Activated T-cell treated with anti-CD3 and anti-CD28 coated beads for 4 hours (primary cell): ENCODE measurements around the gene ZNF687.

Source experiments
- DNase-seq: peaks from one replicate; pipeline ENCODE4 v3.0.0-alpha.2; 2020

The ZNF687 gene

DNA sequence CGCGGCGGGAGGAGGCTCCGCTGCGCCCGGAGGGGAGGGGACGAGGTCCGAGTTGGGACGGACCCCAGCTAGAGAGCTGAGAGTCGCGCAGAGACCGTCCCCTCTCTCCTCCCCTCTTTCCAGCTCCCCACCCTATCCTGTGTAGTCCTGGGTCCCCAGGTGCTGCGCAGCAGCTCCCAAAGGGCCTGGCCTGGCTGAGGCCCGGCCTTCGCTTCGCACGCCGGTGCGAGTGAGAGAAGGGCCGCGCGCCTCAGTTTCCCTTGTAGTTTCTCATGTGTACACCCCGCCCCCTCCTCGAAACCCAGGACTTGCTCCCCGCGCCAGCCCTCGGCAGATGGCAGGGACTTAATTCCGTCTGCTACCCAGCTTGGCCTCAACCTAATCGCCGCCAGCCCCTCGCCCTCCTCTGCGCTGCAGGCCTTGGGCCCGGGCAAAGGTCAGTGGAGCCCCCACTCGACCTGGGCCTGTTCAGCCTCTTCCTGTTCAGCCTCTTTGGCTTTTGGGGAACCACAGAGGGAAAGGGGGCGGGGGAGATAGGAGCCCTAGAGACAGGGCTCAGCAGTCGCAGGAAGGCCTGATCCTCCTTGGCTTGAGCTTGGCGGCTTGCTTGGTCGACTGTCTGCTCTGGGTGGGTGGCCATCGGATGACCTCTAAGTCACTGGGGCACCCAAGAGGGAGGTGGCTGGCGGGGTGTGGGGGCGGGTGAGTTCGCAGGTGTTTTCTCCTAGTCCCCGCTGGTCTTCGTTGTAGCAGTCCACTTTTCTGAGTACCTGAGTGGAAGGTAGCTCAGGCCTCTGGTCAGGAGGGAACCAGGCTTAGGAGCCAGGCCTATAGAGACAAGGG lies 1.0 kb downstream of the ZNF687 start:
- no peak for DNase-seq

DNA sequence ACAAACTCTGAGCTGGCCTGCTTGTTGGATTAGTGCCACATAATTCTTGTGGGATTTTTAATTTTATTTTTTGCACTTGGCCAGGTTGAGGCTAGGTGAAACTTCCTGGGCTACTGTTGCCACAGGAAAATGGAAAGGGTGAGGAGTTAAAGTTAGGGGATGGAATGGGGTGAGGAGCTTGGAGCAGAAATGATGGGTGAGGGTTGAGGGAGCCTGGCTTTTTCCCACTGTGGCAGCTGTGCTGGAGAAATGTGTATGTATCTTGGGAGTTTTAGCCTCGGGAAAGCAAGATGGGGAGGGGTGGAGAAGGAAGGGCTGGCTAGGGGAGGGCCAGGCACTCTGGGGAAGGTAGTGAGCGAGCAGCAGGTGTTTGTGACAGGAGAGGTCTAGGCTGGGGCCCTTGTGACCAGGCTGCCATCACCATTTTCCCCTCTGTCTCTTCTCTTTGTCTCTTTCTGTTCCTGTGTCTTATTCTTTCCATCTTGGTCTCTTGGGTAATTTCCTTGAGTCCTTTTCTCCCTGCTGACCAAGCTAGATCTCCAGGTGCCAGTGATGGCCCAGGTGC lies 2.0 kb downstream of the ZNF687 start:
- DNase-seq, result no peak

DNA sequence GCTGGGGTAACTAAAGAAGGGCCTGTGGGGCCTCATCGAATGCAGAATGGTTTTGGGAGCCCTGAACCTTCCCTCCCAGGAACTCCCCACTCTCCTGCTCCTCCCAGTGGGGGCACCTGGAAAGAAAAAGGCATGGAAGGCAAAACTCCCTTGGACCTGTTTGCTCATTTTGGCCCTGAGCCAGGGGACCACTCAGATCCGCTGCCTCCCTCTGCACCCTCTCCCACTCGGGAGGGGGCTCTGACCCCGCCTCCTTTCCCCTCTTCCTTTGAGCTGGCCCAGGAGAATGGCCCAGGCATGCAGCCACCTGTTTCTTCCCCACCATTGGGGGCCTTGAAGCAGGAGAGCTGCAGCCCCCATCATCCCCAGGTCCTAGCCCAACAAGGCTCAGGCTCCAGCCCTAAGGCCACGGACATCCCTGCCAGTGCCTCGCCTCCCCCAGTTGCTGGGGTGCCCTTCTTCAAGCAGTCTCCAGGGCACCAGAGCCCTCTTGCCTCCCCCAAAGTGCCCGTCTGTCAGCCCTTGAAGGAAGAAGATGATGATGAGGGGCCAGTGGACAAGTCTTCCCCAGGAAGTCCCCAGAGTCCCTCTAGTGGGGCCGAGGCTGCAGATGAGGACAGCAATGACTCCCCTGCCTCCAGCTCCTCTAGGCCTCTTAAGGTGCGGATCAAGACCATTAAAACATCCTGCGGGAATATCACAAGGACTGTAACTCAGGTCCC lies 4.7 kb downstream of the ZNF687 start:
- no peak for DNase-seq

DNA sequence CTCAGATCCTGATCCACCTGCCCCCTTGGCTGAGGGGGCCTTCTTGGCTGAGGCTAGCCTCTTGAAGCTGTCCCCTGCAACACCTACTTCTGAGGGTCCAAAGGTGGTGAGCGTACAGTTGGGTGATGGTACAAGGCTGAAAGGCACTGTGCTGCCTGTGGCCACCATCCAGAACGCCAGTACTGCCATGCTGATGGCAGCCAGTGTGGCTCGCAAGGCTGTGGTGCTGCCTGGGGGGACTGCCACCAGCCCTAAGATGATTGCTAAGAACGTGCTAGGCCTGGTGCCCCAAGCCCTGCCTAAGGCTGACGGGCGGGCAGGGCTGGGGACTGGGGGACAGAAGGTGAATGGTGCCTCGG lies 5.2 kb downstream of the ZNF687 start:
- DNase-seq, result no peak

DNA sequence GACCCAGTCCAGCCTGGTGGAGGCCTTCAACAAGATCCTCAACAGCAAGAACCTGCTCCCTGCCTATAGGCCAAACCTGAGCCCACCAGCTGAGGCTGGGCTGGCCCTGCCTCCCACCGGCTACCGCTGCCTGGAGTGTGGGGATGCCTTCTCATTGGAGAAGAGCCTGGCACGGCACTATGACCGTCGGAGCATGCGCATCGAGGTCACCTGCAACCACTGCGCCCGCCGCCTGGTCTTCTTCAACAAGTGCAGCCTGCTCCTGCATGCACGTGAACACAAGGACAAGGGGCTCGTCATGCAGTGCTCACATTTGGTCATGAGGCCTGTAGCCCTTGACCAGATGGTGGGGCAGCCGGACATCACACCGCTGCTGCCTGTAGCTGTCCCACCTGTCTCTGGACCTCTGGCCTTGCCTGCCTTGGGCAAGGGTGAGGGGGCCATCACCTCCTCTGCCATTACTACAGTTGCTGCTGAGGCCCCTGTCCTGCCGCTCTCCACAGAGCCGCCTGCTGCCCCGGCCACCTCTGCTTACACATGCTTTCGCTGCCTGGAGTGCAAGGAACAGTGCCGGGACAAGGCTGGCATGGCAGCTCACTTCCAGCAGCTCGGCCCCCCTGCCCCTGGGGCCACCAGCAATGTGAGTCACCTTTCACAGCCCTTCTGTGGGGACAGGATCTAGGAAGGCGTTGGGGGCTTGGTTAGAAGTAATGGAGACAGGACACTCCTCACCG lies 5.8 kb downstream of the ZNF687 start:
- DNase-seq, result no peak

DNA sequence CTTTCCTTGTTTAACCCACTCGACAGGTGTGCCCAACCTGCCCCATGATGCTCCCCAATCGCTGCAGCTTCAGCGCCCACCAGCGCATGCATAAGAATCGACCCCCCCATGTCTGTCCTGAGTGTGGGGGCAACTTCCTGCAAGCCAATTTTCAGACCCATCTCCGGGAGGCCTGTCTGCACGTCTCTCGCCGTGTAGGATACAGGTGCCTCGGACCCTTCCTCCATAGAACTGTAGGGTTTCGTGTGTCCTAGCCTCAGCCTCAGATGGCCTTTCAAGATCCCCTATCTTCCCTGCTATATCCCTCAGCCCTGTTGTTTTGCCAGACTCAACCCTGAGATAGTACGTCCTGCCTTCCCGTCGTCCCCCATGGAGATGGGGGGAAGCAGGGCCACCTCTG lies 6.4 kb downstream of the ZNF687 start:
- no peak for DNase-seq

DNA sequence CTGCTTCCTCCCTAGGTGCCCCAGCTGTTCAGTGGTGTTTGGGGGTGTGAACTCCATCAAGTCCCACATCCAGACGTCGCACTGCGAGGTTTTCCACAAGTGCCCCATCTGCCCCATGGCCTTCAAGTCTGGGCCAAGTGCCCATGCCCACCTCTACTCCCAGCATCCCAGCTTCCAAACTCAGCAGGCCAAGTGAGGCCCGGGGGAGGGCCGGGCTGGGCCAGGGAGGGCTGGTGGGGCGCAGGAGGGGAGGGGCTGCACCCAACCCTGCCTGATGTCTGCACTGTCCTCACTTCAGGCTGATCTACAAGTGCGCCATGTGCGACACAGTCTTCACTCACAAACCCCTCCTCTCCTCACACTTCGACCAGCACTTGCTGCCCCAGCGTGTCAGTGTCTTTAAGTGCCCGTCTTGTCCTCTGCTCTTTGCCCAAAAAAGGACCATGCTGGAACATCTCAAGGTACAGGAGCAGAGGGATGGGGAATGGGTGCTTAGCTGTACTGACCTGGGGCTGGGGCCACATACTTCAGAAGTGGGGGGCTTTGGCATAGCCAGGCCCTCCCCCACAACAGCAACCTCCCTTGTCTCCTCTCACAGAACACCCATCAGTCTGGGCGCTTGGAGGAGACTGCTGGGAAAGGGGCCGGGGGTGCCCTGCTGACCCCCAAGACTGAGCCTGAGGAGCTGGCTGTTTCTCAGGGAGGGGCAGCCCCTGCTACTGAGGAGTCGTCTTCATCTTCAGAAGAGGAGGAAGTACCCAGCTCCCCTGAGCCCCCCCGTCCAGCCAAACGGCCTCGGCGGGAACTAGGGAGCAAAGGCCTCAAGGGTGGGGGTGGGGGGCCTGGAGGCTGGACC lies 7.2 kb downstream of the ZNF687 start:
- no peak for DNase-seq

DNA sequence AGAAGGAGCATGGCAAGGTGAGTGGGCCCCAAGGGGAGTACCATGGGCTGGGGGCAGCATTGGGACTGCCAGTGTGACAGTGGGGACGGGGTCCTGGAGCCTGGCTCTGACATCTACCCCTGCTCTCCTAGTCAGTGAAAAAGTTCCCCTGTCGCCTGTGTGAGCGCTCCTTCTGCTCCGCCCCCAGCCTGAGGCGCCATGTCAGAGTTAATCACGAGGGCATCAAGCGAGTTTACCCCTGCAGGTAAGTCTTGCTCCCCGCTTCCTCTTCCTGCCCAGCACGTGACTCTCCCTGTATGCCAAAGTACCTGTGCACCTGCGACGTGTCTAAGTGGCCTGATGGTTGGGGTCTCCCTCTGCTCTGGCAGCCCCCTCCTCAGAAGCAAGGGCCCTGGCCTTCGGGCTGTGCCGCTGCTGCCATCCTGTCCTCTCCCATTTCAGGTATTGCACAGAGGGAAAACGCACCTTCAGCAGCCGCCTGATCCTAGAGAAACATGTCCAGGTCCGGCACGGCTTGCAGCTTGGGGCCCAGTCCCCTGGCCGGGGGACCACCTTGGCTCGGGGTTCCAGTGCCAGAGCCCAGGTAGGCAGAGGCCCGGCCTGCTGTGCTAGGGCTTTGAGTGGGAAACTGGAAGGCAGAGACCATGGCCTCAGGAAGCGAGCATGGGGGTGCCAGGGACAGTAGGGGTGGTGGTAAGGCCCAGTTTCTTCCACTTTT lies 8.1 kb downstream of the ZNF687 start:
- DNase-seq, result no peak

DNA sequence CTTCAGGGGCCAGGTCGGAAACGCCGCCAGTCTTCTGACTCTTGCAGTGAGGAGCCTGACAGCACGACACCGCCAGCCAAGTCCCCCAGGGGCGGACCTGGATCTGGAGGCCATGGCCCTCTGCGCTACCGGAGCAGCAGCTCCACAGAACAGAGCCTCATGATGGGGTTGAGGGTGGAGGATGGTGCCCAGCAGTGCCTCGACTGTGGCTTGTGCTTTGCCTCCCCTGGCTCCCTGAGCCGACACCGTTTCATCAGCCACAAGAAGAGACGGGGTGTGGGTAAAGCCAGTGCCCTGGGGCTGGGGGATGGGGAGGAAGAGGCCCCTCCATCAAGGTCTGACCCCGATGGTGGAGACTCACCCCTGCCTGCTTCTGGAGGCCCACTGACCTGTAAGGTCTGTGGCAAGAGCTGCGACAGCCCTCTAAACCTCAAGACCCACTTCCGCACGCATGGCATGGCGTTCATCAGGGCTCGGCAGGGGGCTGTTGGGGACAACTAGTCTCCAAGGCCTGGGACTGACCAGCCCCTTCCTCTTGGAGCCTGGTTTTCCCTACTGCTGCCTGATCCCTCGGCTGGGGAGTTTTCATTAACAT lies 8.7 kb downstream of the ZNF687 start:
- no peak for DNase-seq

DNA sequence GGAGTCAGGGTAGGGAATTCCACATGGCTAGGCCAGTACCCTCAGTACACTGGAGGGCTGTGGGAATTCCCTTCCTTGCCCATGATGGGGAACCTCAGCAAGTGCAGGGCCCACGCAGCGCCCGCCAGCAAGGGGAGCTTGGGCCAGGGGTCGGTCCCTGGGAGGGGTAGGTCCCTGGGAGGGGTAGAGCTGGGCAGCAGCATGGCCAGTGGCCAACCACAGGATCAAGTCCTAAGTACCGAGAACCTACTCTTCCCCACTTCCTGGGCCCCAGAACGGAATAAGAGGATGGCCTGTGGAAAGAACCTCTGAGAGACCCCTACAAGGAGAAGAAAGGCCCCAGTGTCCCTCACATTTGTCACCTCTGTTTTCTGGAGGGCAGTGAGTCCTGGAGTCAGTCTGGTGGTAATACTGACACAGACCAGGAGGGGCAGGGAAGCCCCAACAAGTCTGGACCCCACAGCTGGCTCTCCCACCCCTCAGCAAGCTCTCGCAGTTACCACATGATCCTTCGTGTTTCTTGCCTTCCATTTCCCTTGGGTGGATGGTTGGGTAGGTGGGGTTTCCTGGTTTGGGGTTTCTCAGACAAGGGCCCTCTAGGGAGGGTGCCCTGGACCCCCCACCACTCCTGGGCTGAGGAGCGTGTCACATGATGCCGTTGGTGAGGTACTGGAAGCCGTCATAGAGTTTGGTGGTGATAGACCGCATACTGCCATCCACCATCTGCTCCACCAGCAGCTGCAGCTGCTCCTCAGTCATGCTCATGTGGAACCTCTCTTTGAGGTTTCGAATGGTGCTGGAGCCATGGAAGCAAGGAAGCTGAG lies 10.3 kb downstream of the ZNF687 start:
- DNase-seq, result no peak

DNA sequence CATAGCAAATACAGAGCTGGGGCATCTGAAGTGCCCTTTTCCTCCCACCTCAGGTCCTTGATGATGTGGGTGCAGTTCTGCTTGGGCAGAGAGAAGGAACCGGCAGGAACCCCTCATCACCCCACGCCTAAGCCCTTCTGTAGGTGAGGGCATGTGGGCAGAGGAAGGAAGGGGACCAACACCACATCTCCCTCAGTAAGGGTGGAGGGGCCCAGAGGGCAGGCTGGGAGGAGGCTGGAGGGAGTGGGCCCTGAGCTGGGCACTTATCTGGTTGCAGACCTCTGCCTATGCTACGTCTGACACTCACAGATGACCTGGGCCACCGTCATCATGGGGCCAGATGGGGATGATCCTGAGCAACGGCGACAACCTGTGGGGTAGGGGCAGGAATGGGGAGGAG lies 11.0 kb downstream of the ZNF687 start:
- no peak for DNase-seq

DNA sequence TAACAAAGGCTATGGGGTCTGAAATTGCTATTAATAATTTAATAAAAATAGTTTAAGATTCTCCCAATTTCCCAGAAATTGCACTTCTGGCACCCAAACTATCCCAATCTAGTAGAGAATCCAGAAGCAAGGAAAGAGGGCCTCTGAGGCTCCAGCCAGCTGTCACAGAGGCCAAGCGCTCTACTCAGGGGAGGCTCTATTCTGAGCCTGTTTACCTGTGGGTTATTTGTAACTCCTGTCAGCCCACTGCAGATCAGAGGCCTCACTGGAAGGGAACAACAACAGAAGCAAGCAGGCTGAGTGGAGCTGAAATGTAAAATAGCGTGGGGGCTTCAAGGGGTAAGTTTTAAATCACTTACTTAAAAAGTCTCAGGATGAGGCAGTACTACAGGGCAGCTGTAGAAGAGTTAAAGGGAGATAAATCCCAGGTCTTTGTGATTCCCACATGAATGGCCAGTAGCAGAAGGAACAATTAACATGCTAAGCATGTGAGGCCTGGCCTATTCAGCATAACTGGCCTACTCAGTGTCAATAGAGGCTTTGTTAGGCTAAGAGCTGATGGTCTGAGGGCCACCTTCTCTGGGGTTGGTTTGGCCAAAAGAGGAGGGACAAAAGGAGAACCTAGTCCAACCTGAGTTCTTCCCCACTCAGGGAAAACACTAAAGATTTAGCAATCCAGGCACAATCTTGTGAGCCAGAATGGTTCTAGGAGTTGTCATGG lies 12.8 kb downstream of the ZNF687 start:
- no peak for DNase-seq

DNA sequence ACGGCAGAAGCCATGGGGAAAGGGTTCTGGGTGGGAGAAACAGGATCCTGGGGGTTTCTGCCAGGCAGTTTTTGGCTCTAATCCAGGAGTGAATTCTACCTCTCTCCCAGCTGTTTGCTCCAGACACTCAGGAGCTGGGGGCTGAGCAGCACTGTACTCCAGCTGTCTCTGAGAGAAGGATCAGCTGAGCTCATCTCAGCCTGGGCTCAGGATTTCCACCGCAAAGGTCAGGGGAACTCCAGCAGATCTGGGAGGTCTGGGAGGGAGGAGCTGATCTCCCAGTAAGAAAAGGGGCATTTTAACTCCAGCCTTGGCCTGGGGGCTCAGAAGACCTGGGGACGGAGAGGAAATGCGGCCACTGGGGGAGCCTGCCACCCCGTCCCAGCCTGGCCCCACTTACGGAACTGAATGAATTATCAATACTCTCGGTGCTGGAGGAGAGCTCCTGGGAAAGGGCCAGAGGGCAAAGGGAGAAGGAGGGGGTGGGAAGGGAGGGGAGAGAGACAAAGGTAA lies 27.8 kb downstream of the ZNF687 start:
- no peak for DNase-seq

DNA sequence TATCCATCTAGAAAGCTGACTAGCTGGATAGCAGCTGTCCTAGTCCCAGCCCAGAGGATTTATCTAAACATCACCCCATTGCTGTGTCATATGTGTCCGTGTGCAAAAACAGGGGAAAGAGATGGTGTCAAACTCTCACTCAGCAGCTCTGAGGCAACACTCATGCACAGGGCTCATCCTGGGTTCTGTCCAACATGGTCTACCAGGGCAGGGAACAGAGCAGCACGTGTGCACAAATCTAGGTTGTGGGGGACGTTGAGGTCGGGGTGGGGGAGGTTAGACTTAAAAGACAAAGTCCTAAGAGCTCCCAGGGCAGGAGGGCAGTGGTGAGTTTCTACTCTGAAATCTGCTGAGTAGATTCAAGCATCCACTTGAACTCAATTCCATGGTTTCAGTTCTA lies 28.9 kb downstream of the ZNF687 start:
- no peak for DNase-seq

DNA sequence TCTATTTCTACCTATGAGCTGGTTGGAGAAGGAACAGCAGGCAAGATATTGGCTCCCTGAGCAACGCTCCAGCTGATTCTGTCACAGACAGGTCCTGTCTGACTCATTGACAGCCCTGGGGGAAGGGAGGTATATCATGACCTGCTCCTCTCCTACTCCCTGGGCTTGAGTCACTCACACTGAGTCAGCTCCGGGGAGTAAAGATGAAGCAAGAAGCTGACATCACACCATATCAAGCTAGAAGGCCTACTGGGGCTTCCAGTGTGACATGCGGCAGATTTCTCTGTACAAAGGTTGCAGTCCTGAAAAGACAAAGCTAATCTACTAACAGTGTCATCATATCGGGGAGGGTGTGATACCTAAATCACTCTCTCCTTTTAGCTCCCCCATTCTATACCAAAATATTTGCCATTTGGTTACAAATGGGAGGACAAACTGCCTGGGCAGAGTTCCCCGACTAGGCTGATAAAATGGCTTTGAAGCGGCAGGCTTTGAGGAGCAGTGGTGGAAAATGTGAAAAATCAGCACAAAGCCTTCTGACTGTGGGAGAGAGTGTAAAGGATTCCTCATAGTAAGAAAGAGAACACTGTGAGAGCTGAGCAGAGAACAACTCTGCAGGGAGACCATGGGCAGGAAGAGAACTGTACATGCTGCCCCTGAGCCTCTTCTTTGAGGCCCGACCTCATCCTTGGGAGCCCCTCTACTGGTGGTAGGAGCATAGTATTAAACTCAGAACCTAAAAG lies 29.7 kb downstream of the ZNF687 start:
- DNase-seq, result peak; percentile 74

DNA sequence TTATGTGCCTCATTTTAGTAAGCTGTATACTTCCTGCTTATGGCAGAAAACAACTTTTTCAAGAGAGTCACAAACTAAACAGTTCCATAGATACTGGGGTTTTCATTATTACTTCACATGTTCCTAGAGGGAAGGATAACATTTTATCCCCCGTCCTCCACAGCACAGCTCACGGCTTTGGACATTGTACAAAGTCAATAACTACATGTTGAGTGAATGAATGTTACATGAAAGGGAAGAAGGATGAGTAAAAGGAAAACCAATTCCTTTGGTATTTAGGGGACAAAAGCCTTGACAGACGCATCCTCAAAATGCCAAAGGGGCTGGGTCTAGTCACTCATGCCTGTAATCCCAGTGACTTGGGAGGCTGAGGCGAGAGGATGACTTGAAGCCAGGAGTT lies 30.3 kb downstream of the ZNF687 start:
- no peak for DNase-seq

DNA sequence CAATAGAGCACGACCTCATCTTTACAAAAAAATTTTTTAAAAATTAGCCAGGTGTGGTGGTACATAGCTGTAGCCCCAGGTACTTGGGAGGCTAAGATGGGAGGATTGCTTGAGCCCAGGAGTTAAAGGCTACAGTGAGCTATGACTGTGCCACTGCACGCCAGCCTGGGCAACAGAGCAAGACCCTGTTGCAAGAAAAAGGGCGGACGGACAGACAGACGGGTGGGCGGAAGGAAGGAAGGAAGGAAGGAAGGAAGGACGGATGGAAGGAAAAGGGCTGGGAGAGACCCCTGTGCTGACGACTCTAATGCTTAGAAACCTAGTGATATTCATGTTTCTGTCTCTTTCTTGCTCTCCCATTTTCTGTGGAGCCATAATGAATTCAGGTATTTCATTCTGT lies 30.7 kb downstream of the ZNF687 start:
- DNase-seq, result no peak

DNA sequence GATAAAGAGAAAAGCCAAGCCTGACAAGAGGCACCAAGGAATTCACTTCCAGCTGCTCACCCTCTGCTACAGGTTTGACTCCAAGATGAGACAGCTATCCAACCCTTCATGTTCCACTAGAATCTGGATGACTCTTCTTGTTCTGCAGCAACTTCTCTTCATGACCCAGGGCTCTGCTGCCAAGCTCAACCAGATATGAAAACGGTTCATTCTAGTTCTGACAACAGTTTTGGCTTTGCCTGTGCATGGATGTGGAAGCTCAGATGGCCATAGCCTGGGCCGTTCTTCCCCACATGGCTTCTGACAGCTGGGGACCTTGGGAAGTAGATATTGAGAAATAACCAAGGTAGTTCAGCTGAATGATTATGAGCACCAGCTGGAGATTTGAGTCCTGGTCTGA lies 31.4 kb downstream of the ZNF687 start:
- no peak for DNase-seq
